Kidney glomerular epithelial cell (primary cell): Measurements from ENCODE around the gene TRMT112.
"Not testable (repeated sequence)": the region's sequence is repeated elsewhere in the genome, so short reads cannot be mapped to it uniquely, and the experiment has no call there.

Experiments
- DNase-seq: peaks from one replicate; lab custom pipeline; 2025; lab: John Stamatoyannopoulos, UW

Gene TRMT112

GRCh38 chr11:64312947-64313346 is 4.4 kb downstream of the TRMT112 start:
- DNase-seq = no peak

- DNase-seq = not testable (repeated sequence)
These were observed 9.6 kb downstream of the TRMT112 start for GRCh38 chr11:64307795-64308194.

GRCh38 chr11:64306876-64307622 is 10.3 kb downstream of the TRMT112 start:
- no peak for DNase-seq

- no peak for DNase-seq
These were observed 10.8 kb downstream of the TRMT112 start for GRCh38 chr11:64306563-64306875.

GRCh38 chr11:64305691-64306562 is 11.4 kb downstream of the TRMT112 start:
- DNase-seq = peak; percentile 50

- peak; percentile 95 for DNase-seq
These were observed 12.2 kb downstream of the TRMT112 start, which contains the start of gene ESRRA for GRCh38 chr11:64305075-64305690. ESRRA (plus strand) TSS chr11:64305524; CDS start chr11:64307180, 1,656 bp downstream.

GRCh38 chr11:64304316-64305072 is 12.9 kb downstream of the TRMT112 start:
- peak; percentile 73 for DNase-seq

GRCh38 chr11:64304032-64304315 is 13.4 kb downstream of the TRMT112 start:
- no peak for DNase-seq

- DNase-seq = no peak
These were observed 14.0 kb downstream of the TRMT112 start for GRCh38 chr11:64303109-64304031.

- DNase-seq = no peak
These were observed 17.3 kb downstream of the TRMT112 start, which contains the start of gene CATSPERZ for GRCh38 chr11:64299847-64300648. CATSPERZ (plus strand) TSS chr11:64300358; CDS start chr11:64300411, 53 bp downstream.

- no peak for DNase-seq
These were observed 18.2 kb downstream of the TRMT112 start for GRCh38 chr11:64298966-64299846.

GRCh38 chr11:64297699-64298358 is 19.5 kb downstream of the TRMT112 start:
- DNase-seq = no peak

GRCh38 chr11:64296830-64297698 is 20.3 kb downstream of the TRMT112 start:
- DNase-seq = no peak

- no peak for DNase-seq
These were observed 21.1 kb downstream of the TRMT112 start for GRCh38 chr11:64296236-64296635.

- DNase-seq = no peak
These were observed 21.6 kb downstream of the TRMT112 start for GRCh38 chr11:64295760-64296159.

GRCh38 chr11:64294774-64295173 is 22.6 kb downstream of the TRMT112 start:
- DNase-seq = no peak

GRCh38 chr11:64292460-64293254 is 24.7 kb downstream of the TRMT112 start:
- no peak for DNase-seq
